H1 (cell line): ENCODE measurements around the gene NECTIN1. TPM values are rescaled to one million over a fixed set of nuclear protein-coding genes. Genes with fewer than 3 reads are reported as not detected.
A peak's percentile ranks its signal among the peaks of the same experiment; 100 is the strongest.

Source experiments
- CTCF ChIA-PET: fragments of 300-600 bp; sonication (Branson Sonifier 250); formaldehyde crosslinking; loops from one replicate; lab custom pipeline; 2021; ENCODE audit not compliant: partially characterized antibody; lab: Charles Lee
- POLR2A ChIA-PET: fragments of 300-600 bp; sonication (Branson Sonifier 250); formaldehyde crosslinking; loops from one replicate; lab custom pipeline; 2021; ENCODE audit warnings: inconsistent platforms; ENCODE audit not compliant: partially characterized antibody; lab: Charles Lee
- DNase-seq, 2 experiments: peaks; one replicate each; pipeline versions ENCODE4 v3.0.0 to v3.0.0-alpha.2; 2010 to 2022; ENCODE audit warnings: low spot score in 2 of 2, low read depth in 1 of 2, mixed read lengths in 1 of 2
- FAIRE-seq: peaks from 2 replicates; lab custom pipeline; 2011; peaks lifted over from hg19 to GRCh38; lab: Jason Lieb, UNC
- H2AFZ ChIP-seq: 2 replicates; pipeline ENCODE4 v1.8.1; 2012; ENCODE audit warnings: low read length, inconsistent platforms
- H2AK5ac ChIP-seq: 2 replicates; pipeline ENCODE4 v1.6.1; 2013; ENCODE audit warnings: low read depth, low read length
- H2BK120ac ChIP-seq: replicated peaks from 2 replicates; pipeline ENCODE3; 2013; ENCODE audit warnings: low read depth, low read length, inconsistent platforms
- H2BK12ac ChIP-seq: 2 replicates; pipeline ENCODE4 v1.6.1; 2013; ENCODE audit warnings: low read depth, low read length
- H2BK15ac ChIP-seq: 2 replicates; pipeline ENCODE4 v1.6.1; 2013; ENCODE audit warnings: low read length
- H2BK20ac ChIP-seq: 2 replicates; pipeline ENCODE4 v1.6.1; 2013; ENCODE audit warnings: low read length
- H2BK5ac ChIP-seq: 2 replicates; pipeline ENCODE4 v1.6.1; 2013; ENCODE audit warnings: low read depth, low read length
- H3K14ac ChIP-seq: 2 replicates; pipeline ENCODE4 v1.6.1; 2013; ENCODE audit warnings: inconsistent platforms; ENCODE audit not compliant: insufficient read length
- H3K18ac ChIP-seq: 2 replicates; pipeline ENCODE4 v1.6.1; 2013; ENCODE audit warnings: low read length; ENCODE audit errors: extremely low read depth
- H3K23ac ChIP-seq: 2 replicates; pipeline ENCODE4 v1.6.1; 2013; ENCODE audit warnings: inconsistent platforms; ENCODE audit not compliant: insufficient read length
- H3K23me2 ChIP-seq: 2 replicates; pipeline ENCODE4 v1.6.1; 2013; ENCODE audit warnings: low read depth, low read length
- H3K27ac ChIP-seq: 2 replicates; pipeline ENCODE4 v1.6.1; 2011; ENCODE audit warnings: low read depth, low read length, inconsistent platforms
- H3K27me3 ChIP-seq, 4 experiments: replicated peaks in 1 of 4; 1 replicate in 1 of 4; 2 replicates in 3 of 4; pipeline versions ENCODE4 v1.6.1 to v1.8.1; 2011 to 2013; ENCODE audit warnings: low read length in 3 of 4, mild to moderate bottlenecking in 3 of 4, inconsistent platforms in 2 of 4, mixed read lengths in 2 of 4, moderate library complexity in 1 of 4; ENCODE audit not compliant: control insufficient read depth in 3 of 4, insufficient read depth in 3 of 4; ENCODE audit errors: extremely low read depth in 1 of 4
- H3K36me3 ChIP-seq, 4 experiments: 2 replicates each; pipeline versions ENCODE4 v1.6.1 to v1.8.1; 2011 to 2013; ENCODE audit warnings: mild to moderate bottlenecking in 4 of 4, low read length in 3 of 4, moderate library complexity in 2 of 4, control low read depth in 1 of 4, inconsistent platforms in 1 of 4; ENCODE audit not compliant: insufficient read depth in 4 of 4, control insufficient read depth in 2 of 4
- H3K4ac ChIP-seq: replicated peaks from 2 replicates; pipeline ENCODE3; 2013; ENCODE audit warnings: low read length, low read depth, mixed read lengths, inconsistent platforms; ENCODE audit not compliant: insufficient read length
- H3K4me1 ChIP-seq, 4 experiments: replicated peaks in 1 of 4; 1 replicate in 1 of 4; 2 replicates in 3 of 4; pipeline versions ENCODE4 v1.6.1 to v1.8.1; 2011 to 2013; ENCODE audit warnings: low read length in 3 of 4, inconsistent platforms in 2 of 4, mixed read lengths in 1 of 4; ENCODE audit not compliant: insufficient read depth in 4 of 4, control insufficient read depth in 3 of 4
- H3K4me2 ChIP-seq, 2 experiments: 2 replicates each; pipeline versions ENCODE4 v1.6.1 to v1.8.1; 2011 to 2013; ENCODE audit warnings: low read depth in 2 of 2, low read length in 2 of 2, control low read depth in 1 of 2, inconsistent platforms in 1 of 2, mild to moderate bottlenecking in 1 of 2; ENCODE audit not compliant: insufficient read depth in 1 of 2
- H3K4me3 ChIP-seq, 4 experiments: fragments of 200-600, 300-600 bp in 1 of 4; sonication (generic), shearing (Covaris generic), sonication (Bioruptor Twin) in 1 of 4; 2 replicates each; pipeline versions ENCODE4 v1.5.1 to v1.8.1; 2011 to 2016; ENCODE audit warnings: low read length in 4 of 4, low read depth in 3 of 4, control low read depth in 2 of 4, inconsistent platforms in 2 of 4, mild to moderate bottlenecking in 2 of 4, mixed read lengths in 1 of 4, moderate library complexity in 1 of 4; ENCODE audit not compliant: insufficient read depth in 2 of 4; ENCODE audit errors: extremely low read depth in 1 of 4
- H3K56ac ChIP-seq: replicated peaks from 2 replicates; pipeline ENCODE3; 2013; ENCODE audit warnings: low read depth, mild to moderate bottlenecking, mixed read lengths, low read length, inconsistent platforms; ENCODE audit not compliant: insufficient read length
- H3K79me1 ChIP-seq: 2 replicates; pipeline ENCODE4 v1.6.1; 2013; ENCODE audit warnings: low read depth, low read length, control low read depth
- H3K79me2 ChIP-seq, 2 experiments: 2 replicates each; pipeline versions ENCODE4 v1.6.1 to v1.8.1; 2012 to 2013; ENCODE audit warnings: low read length in 2 of 2, mild to moderate bottlenecking in 2 of 2, inconsistent platforms in 1 of 2; ENCODE audit not compliant: insufficient read depth in 2 of 2, control insufficient read depth in 1 of 2
- H3K9ac ChIP-seq, 4 experiments: replicated peaks in 1 of 4; 1 replicate in 1 of 4; 2 replicates in 3 of 4; pipeline versions ENCODE4 v1.6.1 to v1.8.1; 2011 to 2013; ENCODE audit warnings: low read depth in 3 of 4, low read length in 3 of 4, control low read depth in 2 of 4, mild to moderate bottlenecking in 2 of 4, moderate library complexity in 2 of 4, inconsistent platforms in 1 of 4; ENCODE audit errors: extremely low read depth in 1 of 4
- H3K9me3 ChIP-seq, 2 experiments: 2 replicates each; pipeline versions ENCODE4 v1.6.1 to v1.8.1; 2012 to 2013; ENCODE audit warnings: mild to moderate bottlenecking in 2 of 2, moderate library complexity in 2 of 2, control low read depth in 1 of 2, inconsistent platforms in 1 of 2, low read depth in 1 of 2, low read length in 1 of 2, mixed read lengths in 1 of 2; ENCODE audit not compliant: insufficient read depth in 2 of 2
- H4K20me1 ChIP-seq, 2 experiments: replicated peaks in 1 of 2; 2 replicates each; pipeline versions ENCODE3 to v1.8.1; 2011 to 2013; ENCODE audit warnings: inconsistent platforms in 2 of 2, low read length in 2 of 2, mild to moderate bottlenecking in 1 of 2; ENCODE audit not compliant: insufficient read depth in 2 of 2, control insufficient read depth in 1 of 2
- H4K5ac ChIP-seq: 2 replicates; pipeline ENCODE4 v1.6.1; 2013; ENCODE audit warnings: low read length, low read depth, mixed read lengths, inconsistent platforms; ENCODE audit not compliant: insufficient read length
- H4K8ac ChIP-seq: 2 replicates; pipeline ENCODE4 v1.8.0; 2013; ENCODE audit warnings: mild to moderate bottlenecking, moderate library complexity, low read length, inconsistent platforms; ENCODE audit not compliant: insufficient read depth; ENCODE audit errors: extremely low read depth
- H4K91ac ChIP-seq: replicated peaks from 2 replicates; pipeline ENCODE3; 2013; ENCODE audit warnings: low read length, mixed read lengths, inconsistent platforms; ENCODE audit not compliant: insufficient read length
- CREB1 ChIP-seq: IDR thresholded peaks from 2 replicates; pipeline ENCODE4 v1.6.1; 2012; ENCODE audit warnings: inconsistent platforms
- EP300 ChIP-seq, 2 experiments: IDR thresholded peaks; 1 replicate in 1 of 2; 2 replicates in 1 of 2; pipeline ENCODE4 v1.6.1; 2011 to 2012; ENCODE audit warnings: low read depth in 2 of 2, low read length in 2 of 2, mild to moderate bottlenecking in 2 of 2, borderline replicate concordance in 1 of 2, inconsistent platforms in 1 of 2, moderate library complexity in 1 of 2
- HDAC6 ChIP-seq: IDR thresholded peaks from one replicate; pipeline ENCODE4 v1.7.1; 2012; ENCODE audit warnings: low read depth, mild to moderate bottlenecking, inconsistent platforms, low read length, moderate library complexity
- KDM5A ChIP-seq: fragments of 200-600 bp; IDR thresholded peaks from 2 replicates; pipeline ENCODE4 v1.7.1; 2012; ENCODE audit warnings: mild to moderate bottlenecking, low read length, inconsistent platforms, mixed read lengths
- MAX ChIP-seq: IDR thresholded peaks from 2 replicates; pipeline ENCODE4 v1.6.1; 2012; ENCODE audit warnings: inconsistent platforms
- PHF8 ChIP-seq: fragments of 200-600 bp; sonication (generic); conservative IDR thresholded peaks from 2 replicates; pipeline ENCODE4 v1.7.1; 2012; ENCODE audit warnings: low read depth, mild to moderate bottlenecking, inconsistent platforms, low read length, moderate library complexity
- RNF2 ChIP-seq: fragments of 200-900, 300-1000 bp; sonication (generic); IDR thresholded peaks from 2 replicates; pipeline ENCODE4 v1.7.1; 2016; ENCODE audit warnings: borderline replicate concordance, low read depth, mild to moderate bottlenecking, antibody characterized with exemption, low read length; ENCODE audit not compliant: poor library complexity, severe bottlenecking; ENCODE audit errors: missing control alignments
- SIN3A ChIP-seq, 2 experiments: IDR thresholded peaks in 1 of 2; conservative IDR thresholded peaks in 1 of 2; 2 replicates each; pipeline ENCODE4 v1.6.1; 2011 to 2012; ENCODE audit warnings: low read length in 2 of 2, improper control_type of control experiment in 1 of 2, low read depth in 1 of 2, mild to moderate bottlenecking in 1 of 2
- SIX5 ChIP-seq: IDR thresholded peaks from 2 replicates; pipeline ENCODE4 v1.6.1; 2011; ENCODE audit warnings: mild to moderate bottlenecking, low read depth, low read length
- SRF ChIP-seq: IDR thresholded peaks from 2 replicates; pipeline ENCODE4 v1.6.1; 2011; ENCODE audit warnings: mild to moderate bottlenecking, low read depth, low read length, moderate library complexity
- YY1 ChIP-seq: IDR thresholded peaks from 2 replicates; pipeline ENCODE4 v1.6.1; 2011; ENCODE audit warnings: low read depth, mild to moderate bottlenecking, low read length
- WGBS, 2 experiments: shearing (Covaris generic) in 1 of 2; methylation state at CpG; one replicate each; pipeline versions ENCODE4 v1.1.6 to v1.1.7; 2013 to 2015; ENCODE audit warnings: low lambda C conversion rate in 2 of 2, mixed read lengths in 2 of 2, inconsistent platforms in 1 of 2, low coverage in 1 of 2, missing lambda C conversion rate in 1 of 2; ENCODE audit not compliant: insufficient replicate concordance in 2 of 2, insufficient coverage in 1 of 2, insufficient read length in 1 of 2; ENCODE audit errors: extremely low coverage in 1 of 2, missing lambda C conversion rate in 1 of 2; 5-methylcytosine and 5-hydroxymethylcytosine counted together
- polyA plus RNA-seq, 7 experiments: library from polyadenylated mRNA; depleted of rRNA in 3 of 7; stranded (reverse) in 5 of 7; unstranded in 2 of 7; fragments of >200 nt in 5 of 7; fragments of 200-250 nt in 2 of 7; gene quantifications; 1 replicate in 5 of 7; 2 replicates in 1 of 7; 4 replicates in 1 of 7; pipeline versions ENCODE4 v1.2.1 to v1.2.3, GENCODE V29; 2011 to 2013; ENCODE audit warnings: missing spikeins in 2 of 7, mixed read lengths in 2 of 7
- total RNA-seq: library from RNA; stranded (reverse); fragmentation: NEBNext Ultra II Directional; extraction: Animal tissue kit (Norgen Biotek cat#: 25700); gene quantifications from 2 replicates; pipeline ENCODE4 v1.2.1, GENCODE V29; 2021

NECTIN1 gene
- total and polyA plus RNA-seq, 2 of the 8 experiments (the other 6 are each of a cell fraction or from before 2014, with no cell fraction given), result 43.2 to 97.7 TPM

DNA sequence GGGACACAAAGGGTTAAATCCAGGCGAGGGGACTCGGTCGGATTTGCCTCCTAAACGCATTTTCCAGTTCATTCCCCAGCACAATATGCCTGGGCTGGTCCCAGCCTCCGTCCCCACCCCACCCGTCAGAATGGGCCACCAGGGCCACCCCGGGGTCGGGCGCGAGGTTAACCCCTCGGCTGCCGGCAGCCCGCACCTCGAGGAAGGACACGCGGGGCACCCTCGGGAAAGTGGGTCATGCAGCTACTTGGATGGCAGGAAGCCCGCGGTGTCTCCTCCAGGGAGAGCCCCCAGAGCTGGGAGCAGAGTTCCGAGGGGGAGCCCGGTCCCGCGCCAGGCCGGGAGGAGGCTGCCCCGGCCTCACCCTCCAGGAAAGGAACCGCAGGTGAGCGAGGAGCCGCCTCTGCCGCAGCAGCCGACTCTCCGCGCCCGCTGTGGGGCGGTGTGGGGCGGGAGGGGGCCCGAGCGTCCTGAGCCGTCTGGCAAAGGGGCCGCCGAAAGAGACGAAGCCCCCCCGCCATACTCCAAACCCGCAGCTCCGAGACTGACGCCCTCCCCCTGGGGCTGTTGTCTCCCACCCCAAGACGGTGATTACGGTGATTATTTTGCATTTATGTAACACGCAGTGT, 1.4 kb downstream of the NECTIN1 start:
- no peak overlapping the region for H3K23ac ChIP-seq
- H3K56ac ChIP-seq, result peak overlapping the region; percentile 63
- no peak overlapping the region for H2BK15ac ChIP-seq
- POLR2A ChIA-PET, result interaction anchor here (1.1 to 1.9 kb wide), 4 partner anchors 10 to 43 kb away, joined by 3 to 10 read pairs (median 5); no protein-coding TSS in a partner anchor
- peak overlapping the region; percentile 80 for H4K5ac ChIP-seq
- H3K79me1 ChIP-seq, result peaks cover 13% of the 10 kb centered on the region
- no peak overlapping the region for H2AFZ ChIP-seq
- peak overlapping the region; percentile 91 for H3K18ac ChIP-seq
- H3K9ac ChIP-seq, result peak overlapping the region in 2 of 4 experiments; percentile 42 to 45; a peak in 5 of 7 replicates
- FAIRE-seq (no peak), DNase-seq (peak in 1 of 2 experiments; percentile 75)
- peaks cover 15% of the 10 kb centered on the region for H3K23me2 ChIP-seq
- peak overlapping the region; percentile 78 for H4K91ac ChIP-seq
- H3K9me3 ChIP-seq, result no peaks in the 10 kb centered on the region
- H2BK20ac ChIP-seq, result 0 out of 2 replicates have a peak overlapping the region, but pooled peaks have one; percentile 88
- no peak overlapping the region for H3K4ac ChIP-seq
- H2AK5ac ChIP-seq, result no peak overlapping the region
- peak overlapping the region; percentile 82 to 97 (median 92) for H3K4me3 ChIP-seq
- peaks cover 26 to 58% of the 10 kb centered on the region in 2 experiments for H3K79me2 ChIP-seq
- no peak overlapping the region for H2BK12ac ChIP-seq
- no peaks in the 10 kb centered on the region; a peak in 2 of 7 replicates for H3K27me3 ChIP-seq
- H2BK5ac ChIP-seq, result peak overlapping the region; percentile 95; the same call in 1 of the 2 replicates
- CTCF ChIA-PET, result interaction anchor here (0.6 to 10.1 kb wide), 25 partner anchors 10 to 257 kb away, joined by 3 to 171 read pairs (median 5); no protein-coding TSS in a partner anchor
- peak overlapping the region; percentile 95 for H3K4me2 ChIP-seq
- WGBS, 2 experiments, result 2% methylated on average over 35 of the region's 48 CpGs; no CpG with 5 or more reads in 1 of the 2 experiments
- H3K14ac ChIP-seq, result no peak overlapping the region
- H3K36me3 ChIP-seq, result no peaks in the 10 kb centered on the region; a peak in 1 of 8 replicates
- H2BK120ac ChIP-seq, result peak overlapping the region; percentile 50
- peaks cover 7 to 21% of the 10 kb centered on the region in 2 experiments for H4K20me1 ChIP-seq
- peak overlapping the region; percentile 31 for H4K8ac ChIP-seq
- no peak overlapping the region for H3K27ac ChIP-seq
- H3K4me1 ChIP-seq, result peaks cover 16 to 37% (median 27%) of the 10 kb centered on the region in 4 experiments
- TF ChIP-seq YY1 (no peak), KDM5A (no peak), PHF8 (0 out of 2 replicates have a peak, but pooled peaks have one; percentile 35), RNF2 (no peak), MAX (no peak), SIX5 (no peak), HDAC6 (no peak), CREB1 (no peak), EP300 (IDR thresholded peaks at IDR 0.05; ENCODE audit: borderline replicate concordance in 1 of 2, low read depth in 2 of 2, low read length in 2 of 2) (no peak), SIN3A (conservative IDR thresholded peaks at IDR 0.05 in 1 of 2, IDR thresholded peaks at IDR 0.05 in 1 of 2; ENCODE audit: low read depth in 1 of 2, low read length in 2 of 2) (peak in 1 of 2 experiments; percentile 48; a peak in 1 of 4 replicates), SRF (no peak)
